ENCODE measurements around the gene ASTN2.

GRCh38 chr9:116502746-116503145, 912.1 kb downstream of the ASTN2 start:
- no peak for TF ChIP-seq SIN3A (IDR thresholded peaks at IDR 0.05; ENCODE audit: borderline replicate concordance, insufficient read depth, low read length)
- TF ChIP-seq FOXP2 (optimal IDR thresholded peaks at IDR 0.05; ENCODE audit: borderline replicate concordance, extremely low read depth, extremely low read length, insufficient read depth) = no peak
- no peak for TF ChIP-seq TAF1 (IDR thresholded peaks at IDR 0.05; ENCODE audit: borderline replicate concordance, insufficient read depth, low read length)
- TF ChIP-seq REST (IDR thresholded peaks at IDR 0.05; ENCODE audit: insufficient read depth in 1 of 2, low read depth in 2 of 2, low read length in 2 of 2) = no peak
- TF ChIP-seq POLR2AphosphoS5 (IDR thresholded peaks at IDR 0.05; ENCODE audit: low read depth, low read length) = no peak

All from PFSK-1 (cell line).